T-helper 2 cell treated with Interferon-gamma antibody and Interleukin-4, amounts not matched to agents 5 μg/mL and 100 μg/mL, for 36 hours (primary cell): ENCODE measurements around the gene ZSCAN25.

Experiments
- DNase-seq: peaks from one replicate; pipeline ENCODE4 v3.0.0; 2021; ENCODE audit warnings: low spot score
- H3K27ac Mint-ChIP-seq: one replicate; pipeline ENCODE4 v1.8.0; 2021; ENCODE audit warnings: mild to moderate bottlenecking, mixed read lengths
- H3K27me3 Mint-ChIP-seq: one replicate; pipeline ENCODE4 v1.8.0; 2021; ENCODE audit warnings: low read depth, mixed read lengths
- H3K36me3 Mint-ChIP-seq: one replicate; pipeline ENCODE4 v1.8.0; 2021; ENCODE audit warnings: low read depth, mixed read lengths
- H3K4me1 Mint-ChIP-seq: one replicate; pipeline ENCODE4 v1.8.0; 2021; ENCODE audit warnings: low read depth, mixed read lengths
- H3K4me3 Mint-ChIP-seq: one replicate; pipeline ENCODE4 v1.8.0; 2022; ENCODE audit warnings: mild to moderate bottlenecking, moderate library complexity, mixed read lengths
- H3K9me3 Mint-ChIP-seq: one replicate; pipeline ENCODE4 v1.8.0; 2021; ENCODE audit warnings: mixed read lengths

Gene ZSCAN25

GRCh38 chr7:99599836-99600235 is 16.9 kb upstream of the ZSCAN25 start:
- H3K4me3 Mint-ChIP-seq: no peak overlapping the region
- no peaks in the 10 kb centered on the region for H3K9me3 Mint-ChIP-seq
- H3K27me3 Mint-ChIP-seq: no peaks in the 10 kb centered on the region
- H3K36me3 Mint-ChIP-seq: no peaks in the 10 kb centered on the region
- H3K27ac Mint-ChIP-seq: no peak overlapping the region
- peaks cover 4% of the 10 kb centered on the region for H3K4me1 Mint-ChIP-seq
- DNase-seq: peak; percentile 1

- Mint-ChIP-seq H3K4me3 (no peak overlapping the region), H3K4me1 (peaks cover 4% of the 10 kb centered on the region), H3K27me3 (no peaks in the 10 kb centered on the region), H3K9me3 (no peaks in the 10 kb centered on the region), H3K27ac (no peak overlapping the region), H3K36me3 (no peaks in the 10 kb centered on the region)
- peak; percentile 1 for DNase-seq
These were observed 15.0 kb upstream of the ZSCAN25 start for GRCh38 chr7:99601656-99602310.

GRCh38 chr7:99605527-99605926 is 11.2 kb upstream of the ZSCAN25 start:
- Mint-ChIP-seq H3K27ac (no peak overlapping the region), H3K4me1 (peaks cover 4% of the 10 kb centered on the region), H3K36me3 (no peaks in the 10 kb centered on the region), H3K4me3 (no peak overlapping the region), H3K27me3 (no peaks in the 10 kb centered on the region), H3K9me3 (no peaks in the 10 kb centered on the region)
- no peak for DNase-seq

GRCh38 chr7:99606531-99606930 is 10.2 kb upstream of the ZSCAN25 start:
- no peaks in the 10 kb centered on the region for H3K36me3 Mint-ChIP-seq
- H3K27ac Mint-ChIP-seq: no peak overlapping the region
- H3K27me3 Mint-ChIP-seq: no peaks in the 10 kb centered on the region
- no peak overlapping the region for H3K4me3 Mint-ChIP-seq
- H3K4me1 Mint-ChIP-seq: peaks cover 4% of the 10 kb centered on the region
- DNase-seq: no peak
- no peaks in the 10 kb centered on the region for H3K9me3 Mint-ChIP-seq

- no peak overlapping the region for H3K4me3 Mint-ChIP-seq
- H3K27me3 Mint-ChIP-seq: no peaks in the 10 kb centered on the region
- no peaks in the 10 kb centered on the region for H3K36me3 Mint-ChIP-seq
- H3K9me3 Mint-ChIP-seq: no peaks in the 10 kb centered on the region
- no peak for DNase-seq
- H3K27ac Mint-ChIP-seq: no peak overlapping the region
- H3K4me1 Mint-ChIP-seq: peaks cover 4% of the 10 kb centered on the region
These were observed 9.2 kb upstream of the ZSCAN25 start for GRCh38 chr7:99607548-99607947.

GRCh38 chr7:99614495-99614894 is 2.3 kb upstream of the ZSCAN25 start:
- Mint-ChIP-seq H3K4me1 (peaks cover 33% of the 10 kb centered on the region), H3K9me3 (peaks cover 3% of the 10 kb centered on the region), H3K27ac (no peak overlapping the region), H3K27me3 (no peaks in the 10 kb centered on the region), H3K4me3 (peak overlapping the region; percentile 17), H3K36me3 (peaks cover 19% of the 10 kb centered on the region)
- DNase-seq: no peak

GRCh38 chr7:99615989-99616358 is 772 bp upstream of the ZSCAN25 start:
- H3K4me1 Mint-ChIP-seq: peaks cover 33% of the 10 kb centered on the region
- H3K27me3 Mint-ChIP-seq: no peaks in the 10 kb centered on the region
- no peak for DNase-seq
- H3K9me3 Mint-ChIP-seq: peaks cover 3% of the 10 kb centered on the region
- H3K4me3 Mint-ChIP-seq: peak overlapping the region; percentile 92
- peaks cover 32% of the 10 kb centered on the region for H3K36me3 Mint-ChIP-seq
- H3K27ac Mint-ChIP-seq: peak overlapping the region; percentile 91

GRCh38 chr7:99617192-99617781 is 541 bp downstream of the ZSCAN25 start:
- H3K9me3 Mint-ChIP-seq: peaks cover 3% of the 10 kb centered on the region
- H3K4me1 Mint-ChIP-seq: peaks cover 40% of the 10 kb centered on the region
- H3K27me3 Mint-ChIP-seq: no peaks in the 10 kb centered on the region
- DNase-seq: no peak
- H3K4me3 Mint-ChIP-seq: peak overlapping the region; percentile 92
- peaks cover 42% of the 10 kb centered on the region for H3K36me3 Mint-ChIP-seq
- H3K27ac Mint-ChIP-seq: peak overlapping the region; percentile 91

- no peak for DNase-seq
- H3K27ac Mint-ChIP-seq: peak overlapping the region; percentile 41
- H3K9me3 Mint-ChIP-seq: no peaks in the 10 kb centered on the region
- H3K4me3 Mint-ChIP-seq: peak overlapping the region; percentile 92
- no peaks in the 10 kb centered on the region for H3K27me3 Mint-ChIP-seq
- peaks cover 57% of the 10 kb centered on the region for H3K36me3 Mint-ChIP-seq
- peaks cover 54% of the 10 kb centered on the region for H3K4me1 Mint-ChIP-seq
These were observed 2.0 kb downstream of the ZSCAN25 start for GRCh38 chr7:99618726-99619125.

- Mint-ChIP-seq H3K27me3 (no peaks in the 10 kb centered on the region), H3K4me3 (no peak overlapping the region), H3K36me3 (peaks cover 66% of the 10 kb centered on the region), H3K27ac (peak overlapping the region; percentile 11), H3K4me1 (peaks cover 61% of the 10 kb centered on the region), H3K9me3 (no peaks in the 10 kb centered on the region)
- DNase-seq: no peak
These were observed 2.9 kb downstream of the ZSCAN25 start for GRCh38 chr7:99619571-99620130.

GRCh38 chr7:99621271-99621670 is 4.5 kb downstream of the ZSCAN25 start:
- Mint-ChIP-seq H3K9me3 (no peaks in the 10 kb centered on the region), H3K36me3 (peaks cover 81% of the 10 kb centered on the region), H3K27ac (peak overlapping the region; percentile 18), H3K27me3 (no peaks in the 10 kb centered on the region), H3K4me1 (peaks cover 66% of the 10 kb centered on the region), H3K4me3 (no peak overlapping the region)
- DNase-seq: no peak

- DNase-seq: no peak
- H3K27ac Mint-ChIP-seq: peak overlapping the region; percentile 97
- H3K4me1 Mint-ChIP-seq: peaks cover 71% of the 10 kb centered on the region
- H3K9me3 Mint-ChIP-seq: no peaks in the 10 kb centered on the region
- H3K4me3 Mint-ChIP-seq: peak overlapping the region; percentile 92
- H3K27me3 Mint-ChIP-seq: no peaks in the 10 kb centered on the region
- H3K36me3 Mint-ChIP-seq: peaks cover 89% of the 10 kb centered on the region
These were observed 5.8 kb downstream of the ZSCAN25 start for GRCh38 chr7:99622596-99622995.

- H3K36me3 Mint-ChIP-seq: peaks cover 89% of the 10 kb centered on the region
- H3K9me3 Mint-ChIP-seq: no peaks in the 10 kb centered on the region
- DNase-seq: peak; percentile 64
- peak overlapping the region; percentile 92 for H3K4me3 Mint-ChIP-seq
- no peaks in the 10 kb centered on the region for H3K27me3 Mint-ChIP-seq
- peaks cover 67% of the 10 kb centered on the region for H3K4me1 Mint-ChIP-seq
- H3K27ac Mint-ChIP-seq: peak overlapping the region; percentile 97
These were observed 6.4 kb downstream of the ZSCAN25 start for GRCh38 chr7:99623091-99623693.

GRCh38 chr7:99623702-99624447 is 7.1 kb downstream of the ZSCAN25 start:
- Mint-ChIP-seq H3K27ac (peak overlapping the region; percentile 97), H3K4me1 (peaks cover 67% of the 10 kb centered on the region), H3K4me3 (peak overlapping the region; percentile 92), H3K27me3 (no peaks in the 10 kb centered on the region), H3K36me3 (peaks cover 89% of the 10 kb centered on the region), H3K9me3 (no peaks in the 10 kb centered on the region)
- peak; percentile 56 for DNase-seq
